Measurements from ENCODE around the gene TRPV3. TPM values are rescaled to one million over a fixed set of nuclear protein-coding genes. Genes with fewer than 3 reads are reported as not detected.

TRPV3 gene
- polyA plus RNA-seq, 1 donor (not counting 4 experiments of a cell fraction or from before 2014, with no cell fraction given): 9.4 TPM

DNA sequence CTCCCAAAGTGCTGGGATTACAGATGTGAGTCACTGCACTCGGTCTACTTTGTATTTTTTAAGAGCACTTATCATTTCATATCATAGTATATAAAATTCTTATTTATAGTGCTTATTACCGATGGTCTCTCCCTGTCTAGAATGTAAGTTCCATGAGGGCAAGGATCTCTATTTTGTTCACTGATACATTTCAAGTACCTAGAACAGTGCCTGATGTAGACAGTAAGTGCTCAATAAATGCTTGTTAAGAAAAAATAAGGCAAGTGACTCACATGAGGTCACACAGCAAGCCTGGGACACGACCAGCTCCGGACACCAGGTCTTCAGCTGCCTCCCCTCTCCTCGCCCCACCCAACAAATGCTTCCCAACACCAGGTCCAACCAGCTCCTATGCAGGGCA, 23.9 kb downstream of the TRPV3 start:
- H3K9me1 ChIP-seq (ENCODE audit: control insufficient read depth, extremely low read depth, insufficient read depth, low read length): no peaks in the 10 kb centered on the region
- TF ChIP-seq EZH2 (IDR thresholded peaks at IDR 0.05; ENCODE audit: low read length) (no peak), CTCF (optimal IDR thresholded peaks at IDR 0.05 in 1 of 3, IDR thresholded peaks at IDR 0.05 in 1 of 3, conservative IDR thresholded peaks at IDR 0.05 in 1 of 3; ENCODE audit: extremely low read depth in 1 of 3, insufficient read depth in 2 of 3, low read length in 3 of 3) (no peak)
- no peak overlapping the region for H3K27ac ChIP-seq (ENCODE audit: control insufficient read depth, insufficient read depth, low read length)
- H2AFZ ChIP-seq (ENCODE audit: control insufficient read depth, low read length): no peak overlapping the region
- no peaks in the 10 kb centered on the region for H3K79me2 ChIP-seq (ENCODE audit: control insufficient read depth, insufficient read depth, low read length)
- no peak for FAIRE-seq
- H3K4me2 ChIP-seq (ENCODE audit: control insufficient read depth, extremely low read depth, insufficient read depth, low read depth, low read length): no peak overlapping the region
- H3K9me3 ChIP-seq (ENCODE audit: control insufficient read depth, low read depth, low read length): no peaks in the 10 kb centered on the region
- H3K27me3 ChIP-seq (ENCODE audit: control insufficient read depth, extremely low read depth, insufficient read depth, low read length): no peaks in the 10 kb centered on the region
- H3K9ac ChIP-seq (ENCODE audit: control insufficient read depth, extremely low read depth, insufficient read depth, low read length): no peak overlapping the region
- H3K4me3 ChIP-seq (ENCODE audit: control insufficient read depth in 2 of 3, extremely low read depth in 1 of 3, insufficient read depth in 2 of 3, low read depth in 1 of 3, low read length in 3 of 3): no peak overlapping the region
- peaks cover 6 to 17% of the 10 kb centered on the region in 2 experiments for H3K36me3 ChIP-seq (ENCODE audit: control insufficient read depth in 2 of 2, extremely low read depth in 1 of 2, insufficient read depth in 2 of 2, low read length in 2 of 2)
- H3K4me1 ChIP-seq (ENCODE audit: control insufficient read depth, extremely low read depth, insufficient read depth, low read length): peaks cover 4% of the 10 kb centered on the region
- no peak for DNase-seq (ENCODE audit: low read depth, low spot score)
- dilution Hi-C loops (cut with MboI; ENCODE audit: extremely low pct_ligation_motif_present, low sequenced_read_pairs): no loop called here
- H4K20me1 ChIP-seq (ENCODE audit: control insufficient read depth, extremely low read depth, insufficient read depth, low read length): no peaks in the 10 kb centered on the region

- H3K27me3 ChIP-seq (ENCODE audit: control insufficient read depth, extremely low read depth, insufficient read depth, low read length): no peaks in the 10 kb centered on the region
- H3K36me3 ChIP-seq (ENCODE audit: control insufficient read depth in 2 of 2, extremely low read depth in 1 of 2, insufficient read depth in 2 of 2, low read length in 2 of 2): peaks cover 9 to 24% of the 10 kb centered on the region in 2 experiments
- dilution Hi-C loops (cut with MboI; ENCODE audit: extremely low pct_ligation_motif_present, low sequenced_read_pairs): no loop called here
- no peak overlapping the region for H3K9ac ChIP-seq (ENCODE audit: control insufficient read depth, extremely low read depth, insufficient read depth, low read length)
- H3K79me2 ChIP-seq (ENCODE audit: control insufficient read depth, insufficient read depth, low read length): no peaks in the 10 kb centered on the region
- peaks cover 4% of the 10 kb centered on the region for H3K4me1 ChIP-seq (ENCODE audit: control insufficient read depth, extremely low read depth, insufficient read depth, low read length)
- H2AFZ ChIP-seq (ENCODE audit: control insufficient read depth, low read length): no peak overlapping the region
- no peak for TF ChIP-seq EZH2 (IDR thresholded peaks at IDR 0.05; ENCODE audit: low read length)
- no peak for TF ChIP-seq CTCF (optimal IDR thresholded peaks at IDR 0.05 in 1 of 3, IDR thresholded peaks at IDR 0.05 in 1 of 3, conservative IDR thresholded peaks at IDR 0.05 in 1 of 3; ENCODE audit: extremely low read depth in 1 of 3, insufficient read depth in 2 of 3, low read length in 3 of 3)
- DNase-seq (ENCODE audit: low read depth, low spot score): no peak
- FAIRE-seq: no peak
- H3K9me1 ChIP-seq (ENCODE audit: control insufficient read depth, extremely low read depth, insufficient read depth, low read length): no peaks in the 10 kb centered on the region
- H3K4me2 ChIP-seq (ENCODE audit: control insufficient read depth, extremely low read depth, insufficient read depth, low read depth, low read length): no peak overlapping the region
- no peaks in the 10 kb centered on the region for H3K9me3 ChIP-seq (ENCODE audit: control insufficient read depth, low read depth, low read length)
- no peak overlapping the region for H3K4me3 ChIP-seq (ENCODE audit: control insufficient read depth in 2 of 3, extremely low read depth in 1 of 3, insufficient read depth in 2 of 3, low read depth in 1 of 3, low read length in 3 of 3)
- H4K20me1 ChIP-seq (ENCODE audit: control insufficient read depth, extremely low read depth, insufficient read depth, low read length): no peaks in the 10 kb centered on the region
- no peak overlapping the region for H3K27ac ChIP-seq (ENCODE audit: control insufficient read depth, insufficient read depth, low read length)
Measured at GRCh38 chr17:3532859-3533142, 24.8 kb downstream of the TRPV3 start.

All from keratinocyte (primary cell).